ENCODE data around the gene DNMT1.

Gene DNMT1

GRCh38 chr19:10141973-10142372, 52.8 kb downstream of the DNMT1 start:
- DNase-seq (ENCODE audit: low read depth in 2 of 2, low spot score in 1 of 2), result no peak

- DNase-seq (ENCODE audit: low read depth in 2 of 2, low spot score in 1 of 2), result no peak
These were observed 53.3 kb downstream of the DNMT1 start for GRCh38 chr19:10141479-10141878.

GRCh38 chr19:10139952-10140351, 54.8 kb downstream of the DNMT1 start:
- no peak for DNase-seq (ENCODE audit: low read depth in 2 of 2, low spot score in 1 of 2)

GRCh38 chr19:10138879-10139795, 55.6 kb downstream of the DNMT1 start:
- DNase-seq (ENCODE audit: low read depth in 2 of 2, low spot score in 1 of 2), result no peak

GRCh38 chr19:10137751-10138682, 56.7 kb downstream of the DNMT1 start:
- DNase-seq (ENCODE audit: low read depth in 2 of 2, low spot score in 1 of 2), result no peak

- no peak for DNase-seq (ENCODE audit: low read depth in 2 of 2, low spot score in 1 of 2)
These were observed 57.8 kb downstream of the DNMT1 start for GRCh38 chr19:10136936-10137335.

- DNase-seq (ENCODE audit: low read depth in 2 of 2, low spot score in 1 of 2), result no peak
These were observed 59.0 kb downstream of the DNMT1 start for GRCh38 chr19:10135551-10136334.

GRCh38 chr19:10134040-10134439, 60.7 kb downstream of the DNMT1 start:
- DNase-seq (ENCODE audit: low read depth in 2 of 2, low spot score in 1 of 2), result no peak

- DNase-seq (ENCODE audit: low read depth in 2 of 2, low spot score in 1 of 2), result no peak
These were observed 61.2 kb downstream of the DNMT1 start for GRCh38 chr19:10133596-10133995.

GRCh38 chr19:10132905-10133304, 61.8 kb downstream of the DNMT1 start:
- DNase-seq (ENCODE audit: low read depth in 2 of 2, low spot score in 1 of 2), result no peak

- DNase-seq (ENCODE audit: low read depth in 2 of 2, low spot score in 1 of 2), result no peak
These were observed 68.5 kb downstream of the DNMT1 start for GRCh38 chr19:10126213-10126639.

- DNase-seq (ENCODE audit: low read depth in 2 of 2, low spot score in 1 of 2), result no peak
These were observed 70.3 kb downstream of the DNMT1 start for GRCh38 chr19:10124429-10124828.

GRCh38 chr19:10122045-10122444, 72.7 kb downstream of the DNMT1 start:
- no peak for DNase-seq (ENCODE audit: low read depth in 2 of 2, low spot score in 1 of 2)

GRCh38 chr19:10120538-10121189, 74.1 kb downstream of the DNMT1 start:
- no peak for DNase-seq (ENCODE audit: low read depth in 2 of 2, low spot score in 1 of 2)

GRCh38 chr19:10118960-10119359, 75.8 kb downstream of the DNMT1 start:
- DNase-seq (ENCODE audit: low read depth in 2 of 2, low spot score in 1 of 2), result no peak

GRCh38 chr19:10116866-10117616, 77.7 kb downstream of the DNMT1 start:
- DNase-seq (ENCODE audit: low read depth in 2 of 2, low spot score in 1 of 2), result no peak

- no peak for DNase-seq (ENCODE audit: low read depth in 2 of 2, low spot score in 1 of 2)
These were observed 78.5 kb downstream of the DNMT1 start for GRCh38 chr19:10116085-10116865.

- no peak for DNase-seq (ENCODE audit: low read depth in 2 of 2, low spot score in 1 of 2)
These were observed 79.2 kb downstream of the DNMT1 start for GRCh38 chr19:10115392-10116084.

Measured in stimulated activated CD8-positive, alpha-beta memory T cell treated with anti-CD3 and anti-CD28 coated beads, Interleukin-4, amount 100 ng/mL, for 4 hours (primary cell).